ENCODE results near the gene HCN2. TPM values are rescaled to one million over a fixed set of nuclear protein-coding genes. Genes with fewer than 3 reads are reported as not detected.
A peak's percentile ranks its signal among the peaks of the same experiment; 100 is the strongest.

The HCN2 gene
- total RNA-seq, 1 donor from 2014 or later, result 5.5 TPM

GRCh38 chr19:660793-661426 lies 71.2 kb downstream of the HCN2 start:
- peaks cover 62% of the 10 kb centered on the region for H4K20me1 ChIP-seq (ENCODE audit: insufficient read depth, low read length)
- peak overlapping the region; percentile 93 for H3K4me2 ChIP-seq (ENCODE audit: low read length)
- H3K27me3 Mint-ChIP-seq (ENCODE audit: low read depth, unreplicated experiment), result no peaks in the 10 kb centered on the region
- H3K4me1 ChIP-seq (ENCODE audit: insufficient read depth, low read length), result peaks cover 30% of the 10 kb centered on the region
- H3K9ac ChIP-seq (ENCODE audit: low read length), result peak overlapping the region; percentile 95
- DNase-seq (ENCODE audit: low read depth) (no peak), FAIRE-seq (no peak)
- H2AFZ ChIP-seq (ENCODE audit: low read depth, low read length), result no peak overlapping the region
- H3K4me3 Mint-ChIP-seq (ENCODE audit: unreplicated experiment), result peak overlapping the region; percentile 90
- H3K27ac Mint-ChIP-seq (ENCODE audit: unreplicated experiment), result peak overlapping the region; percentile 81
- TF ChIP-seq EZH2 (IDR thresholded peaks at IDR 0.05; ENCODE audit: insufficient read depth, low read length) (no peak), CTCF (IDR thresholded peaks at IDR 0.05; ENCODE audit: insufficient read depth, low read depth, low read length) (no peak)
- no peaks in the 10 kb centered on the region for H3K27me3 ChIP-seq (ENCODE audit: insufficient read depth, low read length)
- peaks cover 5% of the 10 kb centered on the region for H3K4me1 Mint-ChIP-seq (ENCODE audit: low read depth, unreplicated experiment)
- no peaks in the 10 kb centered on the region for H3K9me3 Mint-ChIP-seq (ENCODE audit: unreplicated experiment)
- peak overlapping the region; percentile 70 for H3K4me3 ChIP-seq (ENCODE audit: insufficient read depth, low read depth, low read length)
- H3K79me2 ChIP-seq (ENCODE audit: insufficient read depth, low read length), result peaks cover 74% of the 10 kb centered on the region
- no peaks in the 10 kb centered on the region for H3K36me3 ChIP-seq (ENCODE audit: insufficient read depth, low read length)
- peak overlapping the region; percentile 78 for H3K27ac ChIP-seq (ENCODE audit: low read depth, low read length)
- no peaks in the 10 kb centered on the region for H3K9me3 ChIP-seq (ENCODE audit: insufficient read depth, low read depth, low read length)
- no peaks in the 10 kb centered on the region for H3K36me3 Mint-ChIP-seq (ENCODE audit: low read depth, unreplicated experiment)

- H3K9me3 ChIP-seq (ENCODE audit: insufficient read depth, low read depth, low read length), result no peaks in the 10 kb centered on the region
- H3K27ac ChIP-seq (ENCODE audit: low read depth, low read length), result peak overlapping the region; percentile 78
- H3K4me1 ChIP-seq (ENCODE audit: insufficient read depth, low read length), result peaks cover 30% of the 10 kb centered on the region
- H3K4me3 Mint-ChIP-seq (ENCODE audit: unreplicated experiment), result peak overlapping the region; percentile 90
- peak overlapping the region; percentile 70 for H3K4me3 ChIP-seq (ENCODE audit: insufficient read depth, low read depth, low read length)
- peak overlapping the region; percentile 95 for H3K9ac ChIP-seq (ENCODE audit: low read length)
- DNase-seq (ENCODE audit: low read depth) (no peak), FAIRE-seq (no peak)
- TF ChIP-seq EZH2 (IDR thresholded peaks at IDR 0.05; ENCODE audit: insufficient read depth, low read length) (no peak), CTCF (IDR thresholded peaks at IDR 0.05; ENCODE audit: insufficient read depth, low read depth, low read length) (no peak)
- peaks cover 5% of the 10 kb centered on the region for H3K4me1 Mint-ChIP-seq (ENCODE audit: low read depth, unreplicated experiment)
- no peaks in the 10 kb centered on the region for H3K27me3 ChIP-seq (ENCODE audit: insufficient read depth, low read length)
- H3K79me2 ChIP-seq (ENCODE audit: insufficient read depth, low read length), result peaks cover 67% of the 10 kb centered on the region
- H3K4me2 ChIP-seq (ENCODE audit: low read length), result peak overlapping the region; percentile 93
- no peaks in the 10 kb centered on the region for H3K27me3 Mint-ChIP-seq (ENCODE audit: low read depth, unreplicated experiment)
- no peaks in the 10 kb centered on the region for H3K9me3 Mint-ChIP-seq (ENCODE audit: unreplicated experiment)
- H3K27ac Mint-ChIP-seq (ENCODE audit: unreplicated experiment), result peak overlapping the region; percentile 81
- H2AFZ ChIP-seq (ENCODE audit: low read depth, low read length), result no peak overlapping the region
- no peaks in the 10 kb centered on the region for H3K36me3 ChIP-seq (ENCODE audit: insufficient read depth, low read length)
- H3K36me3 Mint-ChIP-seq (ENCODE audit: low read depth, unreplicated experiment), result peaks cover under 1% of the 10 kb centered on the region
- H4K20me1 ChIP-seq (ENCODE audit: insufficient read depth, low read length), result peaks cover 55% of the 10 kb centered on the region
These were observed 71.9 kb downstream of the HCN2 start for GRCh38 chr19:661427-662196.
